Endothelial cell of umbilical vein (primary cell): ENCODE measurements around the gene LCLAT1. TPM values are rescaled to one million over a fixed set of nuclear protein-coding genes. Genes with fewer than 3 reads are reported as not detected.

Experiments used
- BruUV-seq: library from RNA; stranded (reverse); fragments of 400-500 nt; replicated peaks from 2 replicates; lab custom pipeline; 2021; lab: Mats Ljungman, UMichigan
- CTCF ChIA-PET: fragments of 300-600, 350-600 bp; sonication (Branson Sonifier 250); formaldehyde crosslinking; loops from one replicate; lab custom pipeline; 2021; ENCODE audit warnings: antibody characterized with exemption, inconsistent platforms; lab: Charles Lee
- POLR2A ChIA-PET: fragments of 300-600, 350-600 bp; sonication (Branson Sonifier 250); formaldehyde crosslinking; loops from one replicate; lab custom pipeline; 2021; ENCODE audit warnings: antibody characterized with exemption, inconsistent platforms; lab: Charles Lee
- DNase-seq: peaks from one replicate; pipeline ENCODE4 v3.0.0-alpha.2; 2011; ENCODE audit warnings: low read depth, low spot score
- FAIRE-seq: peaks from 2 replicates; lab custom pipeline; 2011; peaks lifted over from hg19 to GRCh38; lab: Jason Lieb, UNC
- H2AFZ ChIP-seq: 2 replicates; pipeline ENCODE4 v1.6.0; 2012; ENCODE audit warnings: low read depth, low read length, control low read depth, inconsistent platforms
- H3K27ac ChIP-seq: 2 replicates; pipeline ENCODE4 v1.5.1; 2011; ENCODE audit warnings: low read depth, mild to moderate bottlenecking, control low read depth, low read length, moderate library complexity; ENCODE audit not compliant: insufficient read depth
- H3K27me3 ChIP-seq, 2 experiments: 2 replicates each; pipeline versions ENCODE4 v1.6.0 to v1.6.1; 2011; ENCODE audit warnings: low read length in 2 of 2, mixed read lengths in 1 of 2; ENCODE audit not compliant: control insufficient read depth in 2 of 2, insufficient read depth in 2 of 2
- H3K36me3 ChIP-seq, 2 experiments: 2 replicates in 1 of 2; 3 replicates in 1 of 2; pipeline ENCODE4 v1.5.1; 2011; ENCODE audit warnings: low read length in 2 of 2, mild to moderate bottlenecking in 1 of 2, moderate library complexity in 1 of 2; ENCODE audit not compliant: control insufficient read depth in 2 of 2, insufficient read depth in 2 of 2; ENCODE audit errors: extremely low read depth in 1 of 2
- H3K4me1 ChIP-seq: 3 replicates; pipeline ENCODE4 v1.5.1; 2011; ENCODE audit warnings: mild to moderate bottlenecking, low read length; ENCODE audit not compliant: control insufficient read depth, insufficient read depth; ENCODE audit errors: extremely low read depth
- H3K4me2 ChIP-seq: 2 replicates; pipeline ENCODE4 v1.6.1; 2011; ENCODE audit warnings: low read length, control low read depth, mixed read lengths; ENCODE audit not compliant: insufficient read depth
- H3K4me3 ChIP-seq, 3 experiments: fragments of 200-600 bp in 1 of 3; sonication (generic), shearing (Covaris generic) in 1 of 3; replicated peaks in 1 of 3; 2 replicates each; pipeline ENCODE4 v1.5.1; 2011 to 2016; ENCODE audit warnings: control low read depth in 3 of 3, low read length in 3 of 3, mild to moderate bottlenecking in 2 of 3, inconsistent platforms in 1 of 3, low read depth in 1 of 3, moderate library complexity in 1 of 3; ENCODE audit not compliant: insufficient read depth in 1 of 3
- H3K79me2 ChIP-seq: 2 replicates; pipeline ENCODE4 v1.6.0; 2012; ENCODE audit warnings: low read length, inconsistent platforms; ENCODE audit not compliant: control insufficient read depth, insufficient read depth
- H3K9ac ChIP-seq: replicated peaks from 2 replicates; pipeline ENCODE3; 2011; ENCODE audit warnings: low read length, control low read depth; ENCODE audit not compliant: insufficient read depth; ENCODE audit errors: extremely low read depth
- H3K9me1 ChIP-seq: replicated peaks from 3 replicates; pipeline ENCODE4 v1.6.0; 2011; ENCODE audit warnings: mild to moderate bottlenecking, low read length; ENCODE audit not compliant: control insufficient read depth, insufficient read depth; ENCODE audit errors: extremely low read depth
- H3K9me3 ChIP-seq: replicated peaks from 2 replicates; pipeline ENCODE4 v1.5.1; 2012; ENCODE audit warnings: low read length, inconsistent platforms; ENCODE audit not compliant: control insufficient read depth, insufficient read depth
- H4K20me1 ChIP-seq: replicated peaks from 2 replicates; pipeline ENCODE3; 2011; ENCODE audit warnings: mild to moderate bottlenecking, low read length; ENCODE audit not compliant: control insufficient read depth, insufficient read depth; ENCODE audit errors: extremely low read depth
- CTCF ChIP-seq, 2 donors: IDR thresholded peaks; 1 replicate in 1 of 2; 2 replicates in 1 of 2; pipeline ENCODE4 v1.5.1; 2011; ENCODE audit warnings: low read length in 2 of 2, mild to moderate bottlenecking in 2 of 2, moderate library complexity in 2 of 2, control low read depth in 1 of 2, inconsistent platforms in 1 of 2, low read depth in 1 of 2; ENCODE audit not compliant: insufficient read depth in 1 of 2; ENCODE audit errors: extremely low read depth in 1 of 2
- EZH2 ChIP-seq: IDR thresholded peaks from 2 replicates; pipeline ENCODE4 v1.6.1; 2012; ENCODE audit warnings: borderline replicate concordance, low read depth, mild to moderate bottlenecking, moderate library complexity, low read length, inconsistent platforms; ENCODE audit not compliant: severe bottlenecking
- FOS ChIP-seq: IDR thresholded peaks from 2 replicates; pipeline ENCODE4 v1.6.1; 2011; ENCODE audit warnings: mild to moderate bottlenecking, low read length, moderate library complexity, borderline replicate concordance; ENCODE audit not compliant: insufficient read depth
- GATA2 ChIP-seq: IDR thresholded peaks from 2 replicates; pipeline ENCODE4 v1.7.0; 2011; ENCODE audit warnings: low read depth, mild to moderate bottlenecking, moderate library complexity, mixed read lengths, low read length; ENCODE audit not compliant: insufficient read length, insufficient read depth
- JUN ChIP-seq: IDR thresholded peaks from 2 replicates; pipeline ENCODE4 v1.6.1; 2011; ENCODE audit warnings: borderline replicate concordance, low read depth; ENCODE audit not compliant: insufficient read length, insufficient read depth
- MYC ChIP-seq: IDR thresholded peaks from one replicate; pipeline ENCODE4 v1.6.1; 2011; ENCODE audit warnings: mild to moderate bottlenecking, low read depth, low read length
- POLR2A ChIP-seq: IDR thresholded peaks from 2 replicates; pipeline ENCODE4 v1.6.1; 2012; ENCODE audit warnings: low read depth, mild to moderate bottlenecking, control low read depth, low read length
- POLR2AphosphoS5 ChIP-seq: IDR thresholded peaks from 2 replicates; pipeline ENCODE4 v1.6.1; 2012; ENCODE audit warnings: low read depth, mild to moderate bottlenecking, control low read depth, low read length, moderate library complexity; ENCODE audit not compliant: insufficient read depth
- dilution Hi-C: fragments of 300-500 bp; cut with MboI; formaldehyde crosslinking; loops from one replicate; pipeline ENCODE4 v1.15.0; 2019; ENCODE audit warnings: low sequenced_read_pairs; ENCODE audit not compliant: extremely low pct_ligation_motif_present
- intact Hi-C: fragments of 100-400 bp; cut with micrococcal nuclease; formaldehyde crosslinking; loops from one replicate; pipeline ENCODE4 v1.10.0; 2022
- polyA plus RNA-seq, 4 experiments: library from polyadenylated mRNA; depleted of rRNA in 3 of 4; stranded (reverse) in 3 of 4; unstranded in 1 of 4; fragments of >200 nt; gene quantifications; 2 replicates each; pipeline versions ENCODE4 v1.2.1 to v1.2.3, GENCODE V29; 2011 to 2012; ENCODE audit warnings: missing spikeins in 1 of 4
- total RNA-seq: library from RNA; stranded (reverse); gene quantifications from 2 replicates; pipeline ENCODE4 v1.2.3, GENCODE V29; 2021
- TF ChIP-seq, protein P1 (sequence below): IDR thresholded peaks from 2 replicates; pipeline ENCODE4 v1.6.1; 2011; ENCODE audit not compliant: insufficient read depth, insufficient read length

Gene LCLAT1
- total and polyA plus RNA-seq, 2 donors (not counting 3 experiments of a cell fraction or from before 2014, with no cell fraction given): 6.1 to 20.8 TPM

- DNase-seq (no peak), FAIRE-seq (no peak)
- H3K27me3 ChIP-seq: no peaks in the 10 kb centered on the region
- no peak for TF ChIP-seq POLR2A
- TF ChIP-seq JUN: no peak
- no peak for TF ChIP-seq MYC
- TF ChIP-seq FOS: no peak
- TF ChIP-seq, protein P1, sequence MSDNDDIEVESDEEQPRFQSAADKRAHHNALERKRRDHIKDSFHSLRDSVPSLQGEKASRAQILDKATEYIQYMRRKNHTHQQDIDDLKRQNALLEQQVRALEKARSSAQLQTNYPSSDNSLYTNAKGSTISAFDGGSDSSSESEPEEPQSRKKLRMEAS: no peak
- TF ChIP-seq EZH2: no peak
- no peak for TF ChIP-seq GATA2
- no peak for TF ChIP-seq POLR2AphosphoS5
- TF ChIP-seq CTCF (IDR thresholded peaks at IDR 0.05; ENCODE audit: extremely low read depth in 1 of 2, insufficient read depth in 1 of 2, low read depth in 1 of 2, low read length in 2 of 2): no peak
- peaks cover 5% of the 10 kb centered on the region for H3K79me2 ChIP-seq
- no peaks in the 10 kb centered on the region for H3K9me1 ChIP-seq
- no peaks in the 10 kb centered on the region for H3K9me3 ChIP-seq
- H3K4me2 ChIP-seq: no peak overlapping the region
- H2AFZ ChIP-seq: no peak overlapping the region
- POLR2A ChIA-PET: no interaction called here
- H3K4me3 ChIP-seq: no peak overlapping the region
- no TSS peak for BruUV-seq
- CTCF ChIA-PET: no interaction called here
- H4K20me1 ChIP-seq: no peaks in the 10 kb centered on the region
- intact Hi-C loops: no loop called here
- H3K9ac ChIP-seq: no peak overlapping the region
- H3K36me3 ChIP-seq: no peaks in the 10 kb centered on the region
- no peak overlapping the region for H3K27ac ChIP-seq
- dilution Hi-C loops: no loop called here
- no peaks in the 10 kb centered on the region for H3K4me1 ChIP-seq
These were observed 37.1 kb downstream of the LCLAT1 start for GRCh38 chr2:30484145-30484544.
